HG03457 (cell line): ENCODE data around the gene ACOT8.
"Not testable (repeated sequence)": the region's sequence is repeated elsewhere in the genome, so short reads cannot be mapped to it uniquely, and the experiment has no call there.

Experiments used
- ATAC-seq: cut with Tn5 transposase; IDR thresholded peaks from one replicate; pipeline ENCODE4 v1.9.1; 2021; ENCODE audit warnings: moderate number of reproducible peaks; ENCODE audit not compliant: unreplicated experiment

Gene ACOT8

GRCh38 chr20:45797955-45798354 is 59.2 kb downstream of the ACOT8 start:
- ATAC-seq, result not testable (repeated sequence)

DNA sequence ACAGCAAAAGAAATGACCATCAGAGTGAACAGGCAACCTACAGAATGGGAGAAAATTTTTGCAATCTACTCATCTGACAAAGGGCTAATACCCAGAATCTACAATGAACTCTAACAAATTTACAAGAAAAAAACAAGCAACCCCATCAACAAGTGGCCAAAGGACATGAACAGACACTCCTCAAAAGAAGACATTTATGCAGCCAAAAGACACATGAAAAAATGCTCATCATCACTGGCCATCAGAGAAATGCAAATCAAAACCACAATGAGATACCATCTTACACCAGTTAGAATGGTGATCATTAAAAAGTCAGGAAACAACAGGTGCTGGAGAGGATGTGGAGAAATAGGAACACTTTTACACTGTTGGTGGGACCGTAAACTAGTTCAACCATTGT is 59.7 kb downstream of the ACOT8 start:
- not testable (repeated sequence) for ATAC-seq

DNA sequence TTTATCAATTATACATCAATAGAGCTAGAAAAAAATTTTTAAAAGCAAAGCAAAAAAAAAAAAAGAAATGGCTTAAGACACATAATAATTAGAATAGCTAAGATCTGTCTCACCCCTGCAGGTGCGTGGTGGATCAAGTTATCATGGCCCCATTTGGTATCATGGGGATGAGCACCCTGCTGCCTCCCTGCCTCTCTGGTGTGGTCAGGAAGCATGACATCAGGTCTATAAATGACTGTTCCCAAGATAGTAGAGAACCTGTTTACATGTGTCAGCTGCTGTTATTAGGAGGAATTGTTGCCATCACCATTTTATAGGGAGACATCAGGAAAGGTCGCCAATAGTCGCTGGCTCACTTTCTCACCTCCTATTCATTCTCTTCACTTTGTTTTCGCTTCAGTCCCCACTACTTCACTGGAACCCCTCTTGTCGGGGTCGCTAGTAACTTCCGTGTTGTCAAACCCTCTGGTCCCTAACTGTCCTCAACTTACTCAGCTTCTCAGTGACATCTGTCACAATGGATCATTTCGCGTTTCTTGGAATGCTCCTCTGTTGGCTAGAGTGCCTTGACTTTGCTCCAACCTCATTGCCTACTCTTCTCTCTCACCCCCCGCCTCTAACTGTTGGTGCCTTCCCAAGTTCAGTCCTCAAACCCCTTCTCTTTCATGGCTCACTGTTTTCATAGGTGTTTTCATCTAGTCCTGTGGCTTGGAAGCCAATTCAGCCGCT is 60.7 kb downstream of the ACOT8 start:
- ATAC-seq, result no peak

DNA sequence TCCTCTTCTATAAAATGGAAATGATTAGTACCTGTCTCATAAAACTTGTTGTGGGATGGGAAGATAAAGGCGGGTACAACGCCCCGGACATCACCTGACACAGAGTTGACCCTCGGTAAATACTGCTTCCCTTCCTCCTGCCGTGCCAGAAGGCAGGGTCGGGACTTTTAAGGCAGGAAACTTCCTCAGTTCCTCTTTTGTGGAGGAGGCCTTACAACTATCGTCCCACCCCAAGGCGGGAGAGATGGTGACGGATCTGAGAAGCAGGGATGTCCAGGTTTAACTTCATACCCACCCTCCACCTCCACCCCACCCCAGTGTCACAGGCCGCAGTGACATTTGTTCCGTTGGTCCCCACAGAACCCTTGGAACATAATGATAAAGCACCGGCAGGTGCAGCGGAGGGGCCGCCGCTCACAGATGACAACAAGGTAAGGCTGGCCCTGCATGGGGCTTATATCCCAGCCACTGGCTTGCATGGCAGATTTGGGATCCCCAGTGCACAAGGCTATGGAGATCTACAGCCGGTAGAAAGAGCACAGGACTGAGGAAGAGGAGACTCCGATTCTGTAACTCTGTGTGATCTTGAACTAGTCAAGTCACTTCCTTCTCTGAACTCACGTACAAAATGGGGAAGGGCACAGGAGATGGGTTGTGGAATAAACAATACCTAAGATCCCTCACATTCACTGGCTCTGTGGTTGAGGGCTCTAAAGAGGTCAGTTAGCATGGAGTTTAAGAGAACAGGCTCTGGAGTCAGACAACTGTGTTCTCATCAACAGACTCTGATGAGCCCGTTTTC is 64.7 kb downstream of the ACOT8 start:
- peak; percentile 7 for ATAC-seq
